OCI-LY7 (cell line): ENCODE results near the gene CENPX.

Source experiments
- EZH2phosphoT487 ChIP-seq: fragments of 200-600 bp; sonication (generic); IDR thresholded peaks from 2 replicates; pipeline ENCODE4 v1.6.1; 2018; ENCODE audit warnings: low read depth, borderline replicate concordance, mild to moderate bottlenecking, mixed run types, antibody characterized with exemption, low read length, moderate library complexity, mixed read lengths
- TF ChIP-seq, protein P1 (sequence below): fragments of 200-600 bp; sonication (generic); conservative IDR thresholded peaks from 2 replicates; pipeline ENCODE4 v1.5.1; 2014; ENCODE audit warnings: mild to moderate bottlenecking, antibody characterized with exemption, low read length, moderate library complexity, mixed read lengths

DNA sequence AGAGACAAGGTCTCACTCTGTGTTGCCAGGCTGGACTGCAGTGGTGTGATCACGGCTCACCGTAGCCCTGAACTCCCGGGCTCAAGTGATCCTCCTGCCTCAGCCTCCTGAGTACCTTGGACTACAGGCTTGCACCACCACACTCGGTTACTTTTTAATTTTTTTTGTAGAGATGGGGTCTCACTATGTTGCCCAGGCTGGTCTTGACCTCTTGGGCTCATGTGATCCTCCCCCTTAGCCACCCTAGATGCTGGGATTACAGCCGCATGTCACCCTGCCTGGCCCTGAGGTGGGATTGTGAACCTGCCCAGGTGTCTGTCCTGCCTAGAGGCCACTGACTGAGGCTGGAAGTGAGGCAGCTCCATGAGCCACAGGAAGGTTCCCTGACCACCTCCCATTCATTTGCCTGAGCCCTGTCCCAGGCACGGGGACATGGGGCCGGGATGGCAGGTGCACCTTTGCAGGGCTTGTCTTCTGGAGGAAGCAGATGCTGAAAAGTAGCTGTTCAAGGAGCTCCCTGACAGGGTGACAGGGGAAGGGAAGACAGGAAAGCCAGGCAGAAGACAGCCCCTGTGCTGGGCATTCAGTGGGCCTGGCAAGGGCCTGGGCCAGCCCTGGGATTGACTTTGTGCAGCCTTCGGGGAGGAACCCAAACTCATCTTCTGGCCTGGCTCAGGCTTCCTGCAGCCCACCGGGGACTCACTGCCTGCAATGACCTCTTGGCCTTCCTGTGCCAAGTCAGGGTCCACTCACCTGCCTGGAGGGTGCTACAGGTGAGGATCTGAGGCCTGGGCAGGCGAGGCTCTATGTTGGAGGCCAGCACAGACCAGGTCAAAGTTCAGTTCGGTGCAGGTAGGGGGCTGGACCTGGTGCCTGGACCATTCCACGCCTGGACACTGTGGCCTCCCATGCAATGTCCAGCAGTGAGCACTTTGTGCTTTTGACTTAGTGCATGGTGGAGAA, 53.5 kb downstream of the CENPX start:
- TF ChIP-seq, protein P1, sequence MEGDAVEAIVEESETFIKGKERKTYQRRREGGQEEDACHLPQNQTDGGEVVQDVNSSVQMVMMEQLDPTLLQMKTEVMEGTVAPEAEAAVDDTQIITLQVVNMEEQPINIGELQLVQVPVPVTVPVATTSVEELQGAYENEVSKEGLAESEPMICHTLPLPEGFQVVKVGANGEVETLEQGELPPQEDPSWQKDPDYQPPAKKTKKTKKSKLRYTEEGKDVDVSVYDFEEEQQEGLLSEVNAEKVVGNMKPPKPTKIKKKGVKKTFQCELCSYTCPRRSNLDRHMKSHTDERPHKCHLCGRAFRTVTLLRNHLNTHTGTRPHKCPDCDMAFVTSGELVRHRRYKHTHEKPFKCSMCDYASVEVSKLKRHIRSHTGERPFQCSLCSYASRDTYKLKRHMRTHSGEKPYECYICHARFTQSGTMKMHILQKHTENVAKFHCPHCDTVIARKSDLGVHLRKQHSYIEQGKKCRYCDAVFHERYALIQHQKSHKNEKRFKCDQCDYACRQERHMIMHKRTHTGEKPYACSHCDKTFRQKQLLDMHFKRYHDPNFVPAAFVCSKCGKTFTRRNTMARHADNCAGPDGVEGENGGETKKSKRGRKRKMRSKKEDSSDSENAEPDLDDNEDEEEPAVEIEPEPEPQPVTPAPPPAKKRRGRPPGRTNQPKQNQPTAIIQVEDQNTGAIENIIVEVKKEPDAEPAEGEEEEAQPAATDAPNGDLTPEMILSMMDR: no peak
- no peak for TF ChIP-seq EZH2phosphoT487
